H1 (cell line): ENCODE results near the gene TET2. TPM values are rescaled to one million over a fixed set of nuclear protein-coding genes. Genes with fewer than 3 reads are reported as not detected.

Experiments used
- CTCF ChIA-PET: fragments of 300-600 bp; sonication (Branson Sonifier 250); formaldehyde crosslinking; loops from one replicate; lab custom pipeline; 2021; ENCODE audit not compliant: partially characterized antibody; lab: Charles Lee
- POLR2A ChIA-PET: fragments of 300-600 bp; sonication (Branson Sonifier 250); formaldehyde crosslinking; loops from one replicate; lab custom pipeline; 2021; ENCODE audit warnings: inconsistent platforms; ENCODE audit not compliant: partially characterized antibody; lab: Charles Lee
- DNase-seq, 2 experiments: peaks; one replicate each; pipeline versions ENCODE4 v3.0.0 to v3.0.0-alpha.2; 2010 to 2022; ENCODE audit warnings: low spot score in 2 of 2, low read depth in 1 of 2, mixed read lengths in 1 of 2
- FAIRE-seq: peaks from 2 replicates; lab custom pipeline; 2011; peaks lifted over from hg19 to GRCh38; lab: Jason Lieb, UNC
- H2AFZ ChIP-seq: 2 replicates; pipeline ENCODE4 v1.8.1; 2012; ENCODE audit warnings: low read length, inconsistent platforms
- H2AK5ac ChIP-seq: 2 replicates; pipeline ENCODE4 v1.6.1; 2013; ENCODE audit warnings: low read depth, low read length
- H2BK120ac ChIP-seq: replicated peaks from 2 replicates; pipeline ENCODE3; 2013; ENCODE audit warnings: low read depth, low read length, inconsistent platforms
- H2BK12ac ChIP-seq: 2 replicates; pipeline ENCODE4 v1.6.1; 2013; ENCODE audit warnings: low read depth, low read length
- H2BK15ac ChIP-seq: 2 replicates; pipeline ENCODE4 v1.6.1; 2013; ENCODE audit warnings: low read length
- H2BK20ac ChIP-seq: 2 replicates; pipeline ENCODE4 v1.6.1; 2013; ENCODE audit warnings: low read length
- H2BK5ac ChIP-seq: 2 replicates; pipeline ENCODE4 v1.6.1; 2013; ENCODE audit warnings: low read depth, low read length
- H3K14ac ChIP-seq: 2 replicates; pipeline ENCODE4 v1.6.1; 2013; ENCODE audit warnings: inconsistent platforms; ENCODE audit not compliant: insufficient read length
- H3K18ac ChIP-seq: 2 replicates; pipeline ENCODE4 v1.6.1; 2013; ENCODE audit warnings: low read length; ENCODE audit errors: extremely low read depth
- H3K23ac ChIP-seq: 2 replicates; pipeline ENCODE4 v1.6.1; 2013; ENCODE audit warnings: inconsistent platforms; ENCODE audit not compliant: insufficient read length
- H3K23me2 ChIP-seq: 2 replicates; pipeline ENCODE4 v1.6.1; 2013; ENCODE audit warnings: low read depth, low read length
- H3K27ac ChIP-seq: 2 replicates; pipeline ENCODE4 v1.6.1; 2011; ENCODE audit warnings: low read depth, low read length, inconsistent platforms
- H3K27me3 ChIP-seq, 4 experiments: replicated peaks in 1 of 4; 1 replicate in 1 of 4; 2 replicates in 3 of 4; pipeline versions ENCODE4 v1.6.1 to v1.8.1; 2011 to 2013; ENCODE audit warnings: low read length in 3 of 4, mild to moderate bottlenecking in 3 of 4, inconsistent platforms in 2 of 4, mixed read lengths in 2 of 4, moderate library complexity in 1 of 4; ENCODE audit not compliant: control insufficient read depth in 3 of 4, insufficient read depth in 3 of 4; ENCODE audit errors: extremely low read depth in 1 of 4
- H3K36me3 ChIP-seq, 4 experiments: 2 replicates each; pipeline versions ENCODE4 v1.6.1 to v1.8.1; 2011 to 2013; ENCODE audit warnings: mild to moderate bottlenecking in 4 of 4, low read length in 3 of 4, moderate library complexity in 2 of 4, control low read depth in 1 of 4, inconsistent platforms in 1 of 4; ENCODE audit not compliant: insufficient read depth in 4 of 4, control insufficient read depth in 2 of 4
- H3K4ac ChIP-seq: replicated peaks from 2 replicates; pipeline ENCODE3; 2013; ENCODE audit warnings: low read length, low read depth, mixed read lengths, inconsistent platforms; ENCODE audit not compliant: insufficient read length
- H3K4me1 ChIP-seq, 4 experiments: replicated peaks in 1 of 4; 1 replicate in 1 of 4; 2 replicates in 3 of 4; pipeline versions ENCODE4 v1.6.1 to v1.8.1; 2011 to 2013; ENCODE audit warnings: low read length in 3 of 4, inconsistent platforms in 2 of 4, mixed read lengths in 1 of 4; ENCODE audit not compliant: insufficient read depth in 4 of 4, control insufficient read depth in 3 of 4
- H3K4me2 ChIP-seq, 2 experiments: 2 replicates each; pipeline versions ENCODE4 v1.6.1 to v1.8.1; 2011 to 2013; ENCODE audit warnings: low read depth in 2 of 2, low read length in 2 of 2, control low read depth in 1 of 2, inconsistent platforms in 1 of 2, mild to moderate bottlenecking in 1 of 2; ENCODE audit not compliant: insufficient read depth in 1 of 2
- H3K4me3 ChIP-seq, 4 experiments: fragments of 200-600, 300-600 bp in 1 of 4; sonication (generic), shearing (Covaris generic), sonication (Bioruptor Twin) in 1 of 4; 2 replicates each; pipeline versions ENCODE4 v1.5.1 to v1.8.1; 2011 to 2016; ENCODE audit warnings: low read length in 4 of 4, low read depth in 3 of 4, control low read depth in 2 of 4, inconsistent platforms in 2 of 4, mild to moderate bottlenecking in 2 of 4, mixed read lengths in 1 of 4, moderate library complexity in 1 of 4; ENCODE audit not compliant: insufficient read depth in 2 of 4; ENCODE audit errors: extremely low read depth in 1 of 4
- H3K56ac ChIP-seq: replicated peaks from 2 replicates; pipeline ENCODE3; 2013; ENCODE audit warnings: low read depth, mild to moderate bottlenecking, mixed read lengths, low read length, inconsistent platforms; ENCODE audit not compliant: insufficient read length
- H3K79me1 ChIP-seq: 2 replicates; pipeline ENCODE4 v1.6.1; 2013; ENCODE audit warnings: low read depth, low read length, control low read depth
- H3K79me2 ChIP-seq, 2 experiments: 2 replicates each; pipeline versions ENCODE4 v1.6.1 to v1.8.1; 2012 to 2013; ENCODE audit warnings: low read length in 2 of 2, mild to moderate bottlenecking in 2 of 2, inconsistent platforms in 1 of 2; ENCODE audit not compliant: insufficient read depth in 2 of 2, control insufficient read depth in 1 of 2
- H3K9ac ChIP-seq, 4 experiments: replicated peaks in 1 of 4; 1 replicate in 1 of 4; 2 replicates in 3 of 4; pipeline versions ENCODE4 v1.6.1 to v1.8.1; 2011 to 2013; ENCODE audit warnings: low read depth in 3 of 4, low read length in 3 of 4, control low read depth in 2 of 4, mild to moderate bottlenecking in 2 of 4, moderate library complexity in 2 of 4, inconsistent platforms in 1 of 4; ENCODE audit errors: extremely low read depth in 1 of 4
- H3K9me3 ChIP-seq, 2 experiments: 2 replicates each; pipeline versions ENCODE4 v1.6.1 to v1.8.1; 2012 to 2013; ENCODE audit warnings: mild to moderate bottlenecking in 2 of 2, moderate library complexity in 2 of 2, control low read depth in 1 of 2, inconsistent platforms in 1 of 2, low read depth in 1 of 2, low read length in 1 of 2, mixed read lengths in 1 of 2; ENCODE audit not compliant: insufficient read depth in 2 of 2
- H4K20me1 ChIP-seq, 2 experiments: replicated peaks in 1 of 2; 2 replicates each; pipeline versions ENCODE3 to v1.8.1; 2011 to 2013; ENCODE audit warnings: inconsistent platforms in 2 of 2, low read length in 2 of 2, mild to moderate bottlenecking in 1 of 2; ENCODE audit not compliant: insufficient read depth in 2 of 2, control insufficient read depth in 1 of 2
- H4K5ac ChIP-seq: 2 replicates; pipeline ENCODE4 v1.6.1; 2013; ENCODE audit warnings: low read length, low read depth, mixed read lengths, inconsistent platforms; ENCODE audit not compliant: insufficient read length
- H4K8ac ChIP-seq: 2 replicates; pipeline ENCODE4 v1.8.0; 2013; ENCODE audit warnings: mild to moderate bottlenecking, moderate library complexity, low read length, inconsistent platforms; ENCODE audit not compliant: insufficient read depth; ENCODE audit errors: extremely low read depth
- H4K91ac ChIP-seq: replicated peaks from 2 replicates; pipeline ENCODE3; 2013; ENCODE audit warnings: low read length, mixed read lengths, inconsistent platforms; ENCODE audit not compliant: insufficient read length
- EGR1 ChIP-seq: IDR thresholded peaks from 2 replicates; pipeline ENCODE4 v1.6.1; 2011; ENCODE audit warnings: low read depth, low read length, borderline replicate concordance
- GABPA ChIP-seq: IDR thresholded peaks from 2 replicates; pipeline ENCODE4 v1.6.1; 2011; ENCODE audit warnings: mild to moderate bottlenecking, low read length, moderate library complexity, borderline replicate concordance; ENCODE audit not compliant: insufficient read depth
- KDM1A ChIP-seq: fragments of 200-600, 300-600 bp; sonication (generic); IDR thresholded peaks from 2 replicates; pipeline ENCODE4 v1.7.1; 2016; ENCODE audit warnings: mild to moderate bottlenecking, low read length, borderline replicate concordance
- RXRA ChIP-seq: IDR thresholded peaks from 2 replicates; pipeline ENCODE4 v1.6.1; 2011; ENCODE audit warnings: low read depth, mild to moderate bottlenecking, low read length, moderate library complexity; ENCODE audit not compliant: insufficient read depth
- SIN3A ChIP-seq, 2 experiments: IDR thresholded peaks in 1 of 2; conservative IDR thresholded peaks in 1 of 2; 2 replicates each; pipeline ENCODE4 v1.6.1; 2011 to 2012; ENCODE audit warnings: low read length in 2 of 2, improper control_type of control experiment in 1 of 2, low read depth in 1 of 2, mild to moderate bottlenecking in 1 of 2
- WGBS, 2 experiments: shearing (Covaris generic) in 1 of 2; methylation state at CpG; one replicate each; pipeline versions ENCODE4 v1.1.6 to v1.1.7; 2013 to 2015; ENCODE audit warnings: low lambda C conversion rate in 2 of 2, mixed read lengths in 2 of 2, inconsistent platforms in 1 of 2, low coverage in 1 of 2, missing lambda C conversion rate in 1 of 2; ENCODE audit not compliant: insufficient replicate concordance in 2 of 2, insufficient coverage in 1 of 2, insufficient read length in 1 of 2; ENCODE audit errors: extremely low coverage in 1 of 2, missing lambda C conversion rate in 1 of 2; 5-methylcytosine and 5-hydroxymethylcytosine counted together
- polyA plus RNA-seq, 7 experiments: library from polyadenylated mRNA; depleted of rRNA in 3 of 7; stranded (reverse) in 5 of 7; unstranded in 2 of 7; fragments of >200 nt in 5 of 7; fragments of 200-250 nt in 2 of 7; gene quantifications; 1 replicate in 5 of 7; 2 replicates in 1 of 7; 4 replicates in 1 of 7; pipeline versions ENCODE4 v1.2.1 to v1.2.3, GENCODE V29; 2011 to 2013; ENCODE audit warnings: missing spikeins in 2 of 7, mixed read lengths in 2 of 7
- total RNA-seq: library from RNA; stranded (reverse); fragmentation: NEBNext Ultra II Directional; extraction: Animal tissue kit (Norgen Biotek cat#: 25700); gene quantifications from 2 replicates; pipeline ENCODE4 v1.2.1, GENCODE V29; 2021
- TF ChIP-seq, protein P1 (sequence below): IDR thresholded peaks from 2 replicates; pipeline ENCODE4 v1.6.1; 2011; ENCODE audit warnings: low read depth, mild to moderate bottlenecking, low read length; ENCODE audit not compliant: insufficient read depth

The TET2 gene
- total and polyA plus RNA-seq, 2 of the 8 experiments (the other 6 are each of a cell fraction or from before 2014, with no cell fraction given), result 1.0 to 2.6 TPM

- no peak for TF ChIP-seq EGR1
- no peak for TF ChIP-seq GABPA
- TF ChIP-seq SIN3A (conservative IDR thresholded peaks at IDR 0.05 in 1 of 2, IDR thresholded peaks at IDR 0.05 in 1 of 2; ENCODE audit: low read depth in 1 of 2, low read length in 2 of 2), result no peak
- TF ChIP-seq, protein P1, sequence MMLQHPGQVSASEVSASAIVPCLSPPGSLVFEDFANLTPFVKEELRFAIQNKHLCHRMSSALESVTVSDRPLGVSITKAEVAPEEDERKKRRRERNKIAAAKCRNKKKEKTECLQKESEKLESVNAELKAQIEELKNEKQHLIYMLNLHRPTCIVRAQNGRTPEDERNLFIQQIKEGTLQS, result no peak
- no peak for TF ChIP-seq KDM1A
- no peak for TF ChIP-seq RXRA
- Histone ChIP-seq H3K23me2 (no peaks in the 10 kb centered on the region), H2BK12ac (no peak overlapping the region), H4K91ac (no peak overlapping the region), H3K79me2 (no peaks in the 10 kb centered on the region), H3K36me3 (no peaks in the 10 kb centered on the region), H3K4me2 (no peak overlapping the region), H3K18ac (no peak overlapping the region), H3K27me3 (no peaks in the 10 kb centered on the region), H3K79me1 (no peaks in the 10 kb centered on the region), H2BK120ac (no peak overlapping the region), H3K56ac (no peak overlapping the region), H3K27ac (no peak overlapping the region), H2BK15ac (no peak overlapping the region), H3K4ac (no peak overlapping the region), H2AK5ac (no peak overlapping the region), H3K9ac (no peak overlapping the region), H3K4me3 (no peak overlapping the region), H2BK5ac (no peak overlapping the region), H3K9me3 (no peaks in the 10 kb centered on the region), H4K8ac (no peak overlapping the region), H3K4me1 (no peaks in the 10 kb centered on the region), H4K5ac (no peak overlapping the region), H4K20me1 (no peaks in the 10 kb centered on the region), H2AFZ (no peak overlapping the region), H3K14ac (no peak overlapping the region), H3K23ac (no peak overlapping the region), H2BK20ac (no peak overlapping the region)
- DNase-seq (no peak), FAIRE-seq (no peak)
- CTCF ChIA-PET, result no interaction called here
- POLR2A ChIA-PET, result no interaction called here
- WGBS, 2 experiments, result 79% methylated on average over 1 of the region's 1 CpG; no CpG with 5 or more reads in 1 of the 2 experiments
Measured at GRCh38 chr4:105329081-105329480, 182.4 kb downstream of the TET2 start.
